ENCODE results near the gene MYO1E. TPM values are rescaled to one million over a fixed set of nuclear protein-coding genes. Genes with fewer than 3 reads are reported as not detected.

Gene MYO1E
- total RNA-seq, 4 donors from 2014 or later, result 49.7 to 76.1 (median 65.6) TPM

DNA sequence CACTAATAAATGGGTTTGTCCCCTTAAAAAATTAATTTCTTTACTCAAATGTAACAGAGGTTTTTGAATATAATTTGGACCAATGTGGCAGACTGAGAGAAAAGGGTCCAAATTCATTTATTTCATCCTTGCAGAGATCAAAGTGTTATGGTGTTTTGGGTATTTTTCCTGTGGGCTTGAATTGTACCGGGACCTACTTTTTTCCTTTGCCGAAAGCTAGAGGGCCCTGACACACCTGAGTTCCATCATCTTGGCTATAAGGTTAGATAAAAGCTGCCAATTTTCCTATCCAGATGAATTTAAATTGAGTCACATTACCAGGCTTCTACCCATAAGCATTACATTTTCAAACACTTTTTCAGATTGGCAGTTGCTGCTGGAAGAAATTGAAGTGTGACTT, 266.8 kb downstream of the MYO1E start:
- no peaks in the 10 kb centered on the region for H3K27me3 ChIP-seq
- peaks cover 0 to 15% (median 0%) of the 10 kb centered on the region in 3 donors for H3K4me1 ChIP-seq
- H3K4me3 ChIP-seq, result no peak overlapping the region
- 58 to 80% methylated on average over 1 to 2 of the region's 2 CpGs for WGBS, 2 donors (ENCODE audit: low coverage in 1 of 2)
- no peaks in the 10 kb centered on the region for H3K36me3 ChIP-seq
- no peak overlapping the region for H3K27ac ChIP-seq
- no peaks in the 10 kb centered on the region for H3K9me3 ChIP-seq
- TF ChIP-seq EP300 (IDR thresholded peaks at IDR 0.05) (no peak), POLR2A (IDR thresholded peaks at IDR 0.05) (no peak)
- ATAC-seq, result no peak

DNA sequence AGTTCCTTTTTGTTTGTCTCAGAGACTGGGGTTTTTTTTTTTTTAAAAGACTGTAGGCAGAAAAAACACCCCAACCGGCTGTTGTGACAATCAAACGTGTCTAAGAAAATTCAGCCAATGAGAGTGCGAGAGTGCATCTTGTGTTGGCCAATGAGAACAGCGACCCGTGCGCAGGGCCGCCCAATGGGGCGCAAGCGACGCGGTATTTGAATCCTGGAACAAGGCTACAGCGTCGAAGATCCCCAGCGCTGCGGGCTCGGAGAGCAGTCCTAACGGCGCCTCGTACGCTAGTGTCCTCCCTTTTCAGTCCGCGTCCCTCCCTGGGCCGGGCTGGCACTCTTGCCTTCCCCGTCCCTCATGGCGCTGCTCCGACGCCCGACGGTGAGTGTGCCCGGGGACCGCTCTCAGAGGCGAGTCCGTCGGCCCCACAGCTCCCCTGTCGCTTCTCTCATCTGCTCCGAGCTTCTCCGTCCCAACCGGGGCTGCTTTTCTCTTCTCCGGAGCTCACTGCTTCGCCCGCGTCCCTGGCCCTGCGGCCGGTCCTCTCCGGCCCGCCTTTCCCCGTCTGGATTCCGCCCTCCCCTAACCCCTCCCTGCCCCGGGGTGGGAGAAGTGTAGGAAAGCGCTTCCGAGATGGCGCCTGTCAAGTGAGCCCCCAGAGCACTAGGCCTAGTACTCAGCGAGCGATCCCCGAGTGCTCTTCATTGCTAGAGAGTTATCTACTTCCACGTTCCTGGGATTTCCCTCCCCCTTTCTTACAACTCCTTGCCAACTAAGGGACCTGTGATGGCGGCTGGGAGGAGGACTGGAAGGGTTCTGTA, 267.5 kb downstream of the MYO1E start, which contains the start of gene CCNB2:
TSS of gene CCNB2 (plus strand) at position 235 of the 821 bp plus-strand sequence. CDS start at position 358, 123 bp downstream.
- peak; percentile 9 for TF ChIP-seq POLR2AphosphoS5 (IDR thresholded peaks at IDR 0.05)
- TF ChIP-seq POLR2A (IDR thresholded peaks at IDR 0.05), result no peak
- H3K27ac ChIP-seq, result peak within 1 kb of the TSS in 1 of 4 donors; percentile 47
- no peaks in the 10 kb centered on the region for H3K9me3 ChIP-seq
- ATAC-seq, result peak; percentile 98
- peak within 1 kb of the TSS; percentile 31 to 58 for H3K4me3 ChIP-seq
- peaks cover 0 to 15% (median 0%) of the 10 kb centered on the region in 3 donors for H3K4me1 ChIP-seq
- 0% methylated on average over 5 to 12 of the region's 57 CpGs for WGBS, 2 donors (ENCODE audit: low coverage in 1 of 2)
- peaks cover 0 to 3% of the 10 kb centered on the region in 2 donors for H3K36me3 ChIP-seq
- no peaks in the 10 kb centered on the region for H3K27me3 ChIP-seq

DNA sequence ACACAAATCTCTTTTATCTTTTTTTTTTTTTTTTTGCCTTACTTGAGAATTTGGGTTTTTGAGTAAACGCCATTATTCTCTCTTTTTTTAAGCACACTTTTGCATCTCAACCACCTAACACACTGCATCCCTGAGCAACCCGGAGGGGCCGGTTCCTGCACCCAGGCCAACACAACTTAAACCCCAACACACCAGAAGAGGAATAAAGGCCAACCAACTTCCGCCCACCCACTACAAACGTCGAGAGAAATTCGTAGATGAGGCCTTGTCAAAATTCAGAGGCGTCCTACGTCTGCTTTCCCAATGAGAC, 268.1 kb downstream of the MYO1E start:
- H3K27me3 ChIP-seq, result no peaks in the 10 kb centered on the region
- peak overlapping the region in 1 of 4 donors; percentile 47 for H3K27ac ChIP-seq
- H3K36me3 ChIP-seq, result peaks cover 0 to 9% of the 10 kb centered on the region in 2 donors
- TF ChIP-seq, protein P1, sequence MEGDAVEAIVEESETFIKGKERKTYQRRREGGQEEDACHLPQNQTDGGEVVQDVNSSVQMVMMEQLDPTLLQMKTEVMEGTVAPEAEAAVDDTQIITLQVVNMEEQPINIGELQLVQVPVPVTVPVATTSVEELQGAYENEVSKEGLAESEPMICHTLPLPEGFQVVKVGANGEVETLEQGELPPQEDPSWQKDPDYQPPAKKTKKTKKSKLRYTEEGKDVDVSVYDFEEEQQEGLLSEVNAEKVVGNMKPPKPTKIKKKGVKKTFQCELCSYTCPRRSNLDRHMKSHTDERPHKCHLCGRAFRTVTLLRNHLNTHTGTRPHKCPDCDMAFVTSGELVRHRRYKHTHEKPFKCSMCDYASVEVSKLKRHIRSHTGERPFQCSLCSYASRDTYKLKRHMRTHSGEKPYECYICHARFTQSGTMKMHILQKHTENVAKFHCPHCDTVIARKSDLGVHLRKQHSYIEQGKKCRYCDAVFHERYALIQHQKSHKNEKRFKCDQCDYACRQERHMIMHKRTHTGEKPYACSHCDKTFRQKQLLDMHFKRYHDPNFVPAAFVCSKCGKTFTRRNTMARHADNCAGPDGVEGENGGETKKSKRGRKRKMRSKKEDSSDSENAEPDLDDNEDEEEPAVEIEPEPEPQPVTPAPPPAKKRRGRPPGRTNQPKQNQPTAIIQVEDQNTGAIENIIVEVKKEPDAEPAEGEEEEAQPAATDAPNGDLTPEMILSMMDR (IDR thresholded peaks at IDR 0.05), result no peak
- H3K4me1 ChIP-seq, result peaks cover 0 to 15% (median 0%) of the 10 kb centered on the region in 3 donors
- H3K4me3 ChIP-seq, result peak overlapping the region; percentile 31 to 58
- ATAC-seq, result peak; percentile 9
- 0 to 1% methylated on average over 9 of the region's 9 CpGs for WGBS, 2 donors (ENCODE audit: low coverage in 1 of 2)
- no peaks in the 10 kb centered on the region for H3K9me3 ChIP-seq

DNA sequence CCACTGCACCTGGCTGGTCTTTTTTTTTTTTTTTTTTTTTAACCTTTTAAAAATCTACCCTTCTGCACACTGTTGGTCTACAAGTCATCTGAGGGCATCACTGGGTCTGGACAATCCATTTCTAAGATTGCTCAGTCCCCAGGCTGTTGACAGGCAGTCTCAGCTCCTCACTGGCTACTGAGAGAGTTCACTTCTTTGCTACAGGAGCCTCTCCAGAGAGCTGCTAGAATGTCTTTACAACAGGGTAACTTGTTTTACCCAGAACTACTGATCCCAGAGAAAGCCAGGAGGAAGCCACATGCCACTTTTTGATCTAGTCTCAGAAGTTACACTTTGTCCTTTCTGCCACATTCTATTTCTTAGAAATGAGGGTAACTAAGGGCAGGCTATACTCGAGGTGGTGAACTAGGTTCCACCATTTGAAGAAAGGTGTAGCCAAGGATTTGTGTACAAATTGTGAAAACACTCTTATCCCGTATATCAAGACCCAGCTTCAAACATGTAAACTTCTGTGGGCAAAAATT, 273.4 kb downstream of the MYO1E start:
- Histone ChIP-seq H3K4me1 (peaks cover 0 to 3% (median 0%) of the 10 kb centered on the region in 3 donors), H3K4me3 (no peak overlapping the region), H3K36me3 (peaks cover 0 to 55% of the 10 kb centered on the region in 2 donors), H3K9me3 (no peaks in the 10 kb centered on the region), H3K27ac (no peak overlapping the region), H3K27me3 (no peaks in the 10 kb centered on the region)
- TF ChIP-seq EP300 (IDR thresholded peaks at IDR 0.05) (no peak), POLR2A (IDR thresholded peaks at IDR 0.05) (no peak), POLR2AphosphoS5 (IDR thresholded peaks at IDR 0.05) (no peak)
- TF ChIP-seq, protein P1 (IDR thresholded peaks at IDR 0.05), result no peak
- 51 to 79% methylated on average over 2 of the region's 2 CpGs for WGBS, 2 donors (ENCODE audit: low coverage in 1 of 2)
- ATAC-seq, result no peak

DNA sequence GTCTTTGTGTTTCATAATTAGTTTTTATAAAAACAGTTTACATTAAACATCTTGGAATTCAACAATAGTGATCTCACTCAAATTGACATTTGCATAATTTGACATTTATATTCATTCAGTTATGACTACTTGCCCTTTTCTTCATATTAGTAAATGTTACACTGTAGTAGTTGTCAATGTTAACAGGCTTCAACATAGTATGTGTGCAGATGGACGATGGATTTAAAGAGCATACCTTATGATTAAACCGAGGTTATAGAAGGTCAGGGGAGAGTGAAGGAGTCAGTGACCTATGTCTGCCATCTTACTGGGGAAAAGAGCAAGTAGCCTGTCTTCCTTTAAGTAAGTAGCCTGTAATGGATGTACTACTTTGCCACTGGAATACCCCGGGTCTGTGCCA, 276.2 kb downstream of the MYO1E start:
- no peak for TF ChIP-seq EP300 (IDR thresholded peaks at IDR 0.05)
- no peak for TF ChIP-seq POLR2A (IDR thresholded peaks at IDR 0.05)
- H3K4me1 ChIP-seq, result no peaks in the 10 kb centered on the region
- WGBS, 2 donors (ENCODE audit: low coverage in 1 of 2), result 74 to 81% methylated on average over 3 of the region's 3 CpGs
- no peak for ATAC-seq
- no peaks in the 10 kb centered on the region for H3K27me3 ChIP-seq
- H3K9me3 ChIP-seq, result no peaks in the 10 kb centered on the region
- H3K27ac ChIP-seq, result no peak overlapping the region
- H3K36me3 ChIP-seq, result peaks cover 6 to 81% of the 10 kb centered on the region in 2 donors
- no peak overlapping the region for H3K4me3 ChIP-seq

DNA sequence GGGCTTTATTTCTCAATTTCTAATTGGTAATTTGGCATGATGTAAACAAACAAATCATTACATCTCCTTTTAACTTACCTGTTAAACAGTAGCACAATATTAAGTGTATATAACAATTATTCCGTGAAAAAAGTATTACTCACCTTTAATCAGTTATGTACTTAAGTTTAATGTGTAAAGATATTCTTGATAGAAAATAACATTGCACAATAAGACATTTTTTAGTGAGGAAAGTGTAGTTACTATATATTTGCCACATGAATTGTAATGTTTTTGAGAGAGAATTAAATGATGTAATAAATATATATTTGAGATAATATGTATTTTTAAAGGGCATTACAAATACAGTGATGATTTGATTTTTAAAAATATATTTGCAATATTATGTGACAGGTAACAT, 278.6 kb downstream of the MYO1E start:
- no peak for ATAC-seq
- no peaks in the 10 kb centered on the region for H3K9me3 ChIP-seq
- 90 to 95% methylated on average over 1 of the region's 1 CpG for WGBS, 2 donors (ENCODE audit: low coverage in 1 of 2)
- H3K36me3 ChIP-seq, result peaks cover 10 to 92% of the 10 kb centered on the region in 2 donors
- H3K27me3 ChIP-seq, result no peaks in the 10 kb centered on the region
- no peak overlapping the region for H3K27ac ChIP-seq
- TF ChIP-seq, protein P1 (IDR thresholded peaks at IDR 0.05), result no peak
- no peak for TF ChIP-seq POLR2A (IDR thresholded peaks at IDR 0.05)
- H3K4me3 ChIP-seq, result no peak overlapping the region
- H3K4me1 ChIP-seq, result no peaks in the 10 kb centered on the region

All from gastroesophageal sphincter (tissue), 4 donors.